OCI-LY1 (cell line): ENCODE data around the gene C1orf52.
A peak's percentile ranks its signal among the peaks of the same experiment; 100 is the strongest.

Source experiments
- H2AFZ ChIP-seq: fragments of 200-600 bp; sonication (generic), shearing (Covaris generic); 2 replicates; pipeline ENCODE4 v1.6.0; 2014; ENCODE audit warnings: antibody characterized with exemption, mild to moderate bottlenecking, low read length
- H3F3A ChIP-seq: fragments of 200-600 bp; sonication (generic), shearing (Covaris generic); 2 replicates; pipeline ENCODE4 v1.6.0; 2014; ENCODE audit warnings: mild to moderate bottlenecking, antibody characterized with exemption, low read length, moderate library complexity; ENCODE audit not compliant: insufficient read depth
- H3K27ac ChIP-seq: fragments of 200-600 bp; sonication (generic); 2 replicates; pipeline ENCODE4 v1.5.1; 2014; ENCODE audit warnings: low read length, mixed run types, mild to moderate bottlenecking, low read depth; ENCODE audit not compliant: poor library complexity, severe bottlenecking
- H3K27me3 ChIP-seq: fragments of 200-600 bp; sonication (generic); 2 replicates; pipeline ENCODE4 v1.6.0; 2014; ENCODE audit warnings: antibody characterized with exemption, mild to moderate bottlenecking, low read length, moderate library complexity; ENCODE audit not compliant: insufficient read depth
- H3K36me3 ChIP-seq: fragments of 200-600 bp; sonication (generic); 2 replicates; pipeline ENCODE4 v1.6.1; 2014; ENCODE audit warnings: mild to moderate bottlenecking, antibody characterized with exemption, low read length, moderate library complexity, mixed read lengths; ENCODE audit not compliant: insufficient read depth
- H3K4me1 ChIP-seq: fragments of 200-600 bp; sonication (generic); 2 replicates; pipeline ENCODE4 v1.5.1; 2014; ENCODE audit warnings: mild to moderate bottlenecking, low read length, moderate library complexity; ENCODE audit not compliant: insufficient read depth, severe bottlenecking
- H3K4me2 ChIP-seq: fragments of 200-600 bp; sonication (generic), shearing (Covaris generic); 2 replicates; pipeline ENCODE4 v1.6.1; 2014; ENCODE audit warnings: low read length
- H3K4me3 ChIP-seq: fragments of 200-600 bp; sonication (generic); 2 replicates; pipeline ENCODE4 v1.5.1; 2014; ENCODE audit warnings: low read length, low read depth, mild to moderate bottlenecking, mixed read lengths; ENCODE audit not compliant: poor library complexity, severe bottlenecking
- H3K79me2 ChIP-seq: fragments of 200-600 bp; shearing (Covaris generic); 2 replicates; pipeline ENCODE4 v1.6.1; 2016; ENCODE audit warnings: mixed run types, low read length, mixed read lengths; ENCODE audit not compliant: insufficient read depth
- H3K9ac ChIP-seq: fragments of 200-600 bp; sonication (generic), shearing (Covaris generic); 2 replicates; pipeline ENCODE4 v1.6.1; 2014; ENCODE audit warnings: mild to moderate bottlenecking, low read length, mixed read lengths
- H3K9me2 ChIP-seq: fragments of 200-600 bp; sonication (generic), shearing (Covaris generic); 2 replicates; pipeline ENCODE4 v1.6.1; 2014; ENCODE audit warnings: low read depth, mild to moderate bottlenecking, low read length, mixed read lengths
- H3K9me3 ChIP-seq: fragments of 200-600 bp; shearing (Covaris generic); 2 replicates; pipeline ENCODE4 v1.6.1; 2014; ENCODE audit warnings: low read length, mixed read lengths
- H4K20me1 ChIP-seq: fragments of 200-600 bp; sonication (generic), shearing (Covaris generic); 2 replicates; pipeline ENCODE4 v1.6.0; 2016; ENCODE audit warnings: mild to moderate bottlenecking, low read length; ENCODE audit not compliant: insufficient read depth
- CTCF ChIP-seq: fragments of 200-600 bp; sonication (generic), shearing (Covaris generic); IDR thresholded peaks from 2 replicates; pipeline ENCODE4 v1.5.1; 2017; ENCODE audit warnings: mild to moderate bottlenecking, antibody characterized with exemption, low read length, moderate library complexity, mixed read lengths
- EZH2 ChIP-seq: fragments of 200-600 bp; sonication (generic), shearing (Covaris generic); IDR thresholded peaks from 2 replicates; pipeline ENCODE4 v1.8.0; 2017; ENCODE audit warnings: borderline replicate concordance, mixed run types, mild to moderate bottlenecking, antibody characterized with exemption, low read length, moderate library complexity, mixed read lengths

Gene C1orf52

DNA sequence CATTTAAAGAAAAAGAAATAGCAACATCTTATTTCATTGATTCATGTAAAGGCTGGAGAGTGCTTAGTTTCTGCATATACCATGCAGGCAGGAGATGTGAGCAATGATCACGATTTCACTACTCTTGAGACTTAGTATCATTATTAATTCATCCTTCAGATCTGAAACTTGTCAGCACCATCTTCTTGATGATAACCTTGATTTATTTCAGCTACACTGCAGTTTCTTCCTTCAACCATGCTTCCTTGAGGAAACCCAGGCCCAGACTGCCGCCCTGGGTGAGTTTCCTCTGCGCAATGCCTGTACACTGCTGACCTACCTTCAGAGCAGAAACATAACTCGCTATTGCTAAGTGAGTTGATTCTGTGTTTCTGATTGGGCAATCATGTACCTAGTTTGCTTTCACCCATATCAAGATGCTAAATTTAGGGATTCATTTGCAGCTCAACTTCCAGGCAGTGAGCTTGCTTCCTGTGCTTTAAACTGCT lies 30.4 kb upstream of the C1orf52 start:
- Histone ChIP-seq H3K79me2 (no peaks in the 10 kb centered on the region), H3K4me3 (no peak overlapping the region), H3K27ac (peak overlapping the region; percentile 43), H4K20me1 (no peaks in the 10 kb centered on the region), H3K9ac (no peak overlapping the region), H3K9me2 (no peaks in the 10 kb centered on the region), H3K4me2 (peak overlapping the region; percentile 14; the same call in 1 of the 2 replicates), H3K4me1 (peaks cover 15% of the 10 kb centered on the region), H3K9me3 (0 out of 2 replicates have a peak, but pooled peaks cover under 1% of the 10 kb centered on the region), H3K27me3 (no peaks in the 10 kb centered on the region), H3F3A (no peaks in the 10 kb centered on the region), H2AFZ (no peak overlapping the region), H3K36me3 (no peaks in the 10 kb centered on the region)
- TF ChIP-seq CTCF = no peak
- TF ChIP-seq EZH2 = no peak

- H3F3A ChIP-seq = no peaks in the 10 kb centered on the region
- no peaks in the 10 kb centered on the region for H3K9me2 ChIP-seq
- TF ChIP-seq EZH2 (no peak), CTCF (no peak)
- no peaks in the 10 kb centered on the region for H3K27me3 ChIP-seq
- H2AFZ ChIP-seq = no peak overlapping the region
- no peaks in the 10 kb centered on the region for H4K20me1 ChIP-seq
- 0 out of 2 replicates have a peak, but pooled peaks cover 3% of the 10 kb centered on the region for H3K9me3 ChIP-seq
- H3K79me2 ChIP-seq = no peaks in the 10 kb centered on the region
- H3K4me3 ChIP-seq = no peak overlapping the region
- H3K4me1 ChIP-seq = peaks cover 15% of the 10 kb centered on the region
- H3K9ac ChIP-seq = no peak overlapping the region
- no peak overlapping the region; the same call in 1 of the 2 replicates for H3K4me2 ChIP-seq
- H3K36me3 ChIP-seq = no peaks in the 10 kb centered on the region
- peak overlapping the region; percentile 43 for H3K27ac ChIP-seq
These were observed 29.9 kb upstream of the C1orf52 start for GRCh38 chr1:85289207-85289847.

- H3K4me1 ChIP-seq = peaks cover under 1% of the 10 kb centered on the region
- H3K9ac ChIP-seq = no peak overlapping the region
- no peaks in the 10 kb centered on the region for H3K27me3 ChIP-seq
- no peaks in the 10 kb centered on the region for H4K20me1 ChIP-seq
- H3K9me3 ChIP-seq = 0 out of 2 replicates have a peak, but pooled peaks cover 3% of the 10 kb centered on the region
- no peak overlapping the region for H3K4me2 ChIP-seq
- H3K27ac ChIP-seq = no peak overlapping the region
- H3K36me3 ChIP-seq = no peaks in the 10 kb centered on the region; the same call in 1 of the 2 replicates
- no peaks in the 10 kb centered on the region for H3K9me2 ChIP-seq
- H3K79me2 ChIP-seq = no peaks in the 10 kb centered on the region
- H3K4me3 ChIP-seq = no peak overlapping the region
- TF ChIP-seq CTCF (no peak), EZH2 (no peak)
- no peaks in the 10 kb centered on the region for H3F3A ChIP-seq
- H2AFZ ChIP-seq = no peak overlapping the region
These were observed 24.7 kb upstream of the C1orf52 start for GRCh38 chr1:85284202-85284601.
